ENCODE results near the gene MAST1.

MAST1 gene

DNA sequence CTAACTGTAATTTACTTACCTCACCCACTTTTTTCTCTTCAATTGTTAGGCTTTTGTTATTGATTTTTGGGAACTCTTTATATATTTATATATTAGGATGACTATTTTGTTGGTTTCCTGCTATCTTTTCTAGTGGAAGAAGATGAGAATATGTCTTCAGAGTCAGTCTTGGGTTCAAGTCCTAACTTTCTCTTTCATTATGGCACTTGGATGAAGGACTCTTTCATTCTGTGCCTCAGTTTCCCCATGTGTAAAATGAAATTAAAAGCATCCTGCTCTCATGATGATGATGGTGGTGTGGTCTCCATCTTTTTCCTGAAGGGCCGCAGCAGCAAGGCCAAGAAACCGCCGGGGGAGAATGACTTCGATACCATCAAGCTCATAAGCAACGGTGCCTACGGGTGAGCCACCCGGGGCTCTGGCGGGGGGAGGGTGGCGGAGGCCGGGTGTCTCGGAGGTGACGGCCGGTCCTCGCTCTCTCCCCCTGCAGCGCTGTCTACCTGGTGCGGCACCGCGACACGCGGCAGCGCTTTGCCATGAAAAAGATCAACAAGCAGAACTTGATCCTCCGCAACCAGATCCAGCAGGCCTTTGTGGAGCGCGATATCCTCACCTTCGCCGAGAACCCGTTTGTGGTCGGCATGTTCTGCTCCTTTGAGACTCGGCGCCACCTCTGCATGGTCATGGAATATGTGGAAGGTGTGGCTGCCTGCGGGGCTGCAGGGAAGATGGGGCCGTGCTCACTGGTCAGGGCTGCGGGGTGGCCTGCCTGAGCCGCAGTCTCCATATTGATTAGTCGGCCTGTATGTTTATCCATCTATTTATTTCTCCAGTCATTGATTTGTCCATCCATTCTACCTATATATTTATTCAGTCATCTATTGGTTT lies 20.0 kb downstream of the MAST1 start:
- no peak for DNase-seq (ENCODE audit: low read depth)
- TF ChIP-seq, protein P1, sequence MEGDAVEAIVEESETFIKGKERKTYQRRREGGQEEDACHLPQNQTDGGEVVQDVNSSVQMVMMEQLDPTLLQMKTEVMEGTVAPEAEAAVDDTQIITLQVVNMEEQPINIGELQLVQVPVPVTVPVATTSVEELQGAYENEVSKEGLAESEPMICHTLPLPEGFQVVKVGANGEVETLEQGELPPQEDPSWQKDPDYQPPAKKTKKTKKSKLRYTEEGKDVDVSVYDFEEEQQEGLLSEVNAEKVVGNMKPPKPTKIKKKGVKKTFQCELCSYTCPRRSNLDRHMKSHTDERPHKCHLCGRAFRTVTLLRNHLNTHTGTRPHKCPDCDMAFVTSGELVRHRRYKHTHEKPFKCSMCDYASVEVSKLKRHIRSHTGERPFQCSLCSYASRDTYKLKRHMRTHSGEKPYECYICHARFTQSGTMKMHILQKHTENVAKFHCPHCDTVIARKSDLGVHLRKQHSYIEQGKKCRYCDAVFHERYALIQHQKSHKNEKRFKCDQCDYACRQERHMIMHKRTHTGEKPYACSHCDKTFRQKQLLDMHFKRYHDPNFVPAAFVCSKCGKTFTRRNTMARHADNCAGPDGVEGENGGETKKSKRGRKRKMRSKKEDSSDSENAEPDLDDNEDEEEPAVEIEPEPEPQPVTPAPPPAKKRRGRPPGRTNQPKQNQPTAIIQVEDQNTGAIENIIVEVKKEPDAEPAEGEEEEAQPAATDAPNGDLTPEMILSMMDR (conservative IDR thresholded peaks at IDR 0.05; ENCODE audit: control insufficient read depth, insufficient read depth, low read depth, low read length): no peak
- no peak overlapping the region for H3K4me3 ChIP-seq (ENCODE audit: control insufficient read depth, low read depth, low read length)

DNA sequence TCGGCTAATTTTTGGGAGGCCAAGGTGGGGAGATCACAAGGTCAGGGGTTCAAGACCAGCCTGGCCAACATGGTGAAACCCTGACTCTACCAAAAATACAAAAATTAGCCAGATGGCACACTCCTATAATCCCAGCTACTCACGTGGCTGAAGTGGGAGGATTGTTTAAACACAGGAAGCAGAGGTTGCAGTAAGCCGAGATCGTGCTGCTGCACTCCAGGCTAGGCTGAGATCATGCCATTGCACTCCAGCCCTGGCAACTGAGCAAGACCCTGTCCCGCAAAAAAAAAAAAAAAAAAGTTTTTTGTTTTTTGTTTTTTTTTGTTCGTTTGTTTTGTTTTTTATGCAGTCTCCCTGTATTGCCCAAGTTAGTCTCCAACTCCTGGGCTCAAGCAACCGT lies 21.2 kb downstream of the MAST1 start:
- DNase-seq (ENCODE audit: low read depth): no peak
- no peak overlapping the region for H3K4me3 ChIP-seq (ENCODE audit: control insufficient read depth, low read depth, low read length)
- TF ChIP-seq, protein P1 (conservative IDR thresholded peaks at IDR 0.05; ENCODE audit: control insufficient read depth, insufficient read depth, low read depth, low read length): no peak

GRCh38 chr19:12864143-12864542 lies 25.8 kb downstream of the MAST1 start:
- no peak for DNase-seq (ENCODE audit: low read depth)
- TF ChIP-seq, protein P1 (conservative IDR thresholded peaks at IDR 0.05; ENCODE audit: control insufficient read depth, insufficient read depth, low read depth, low read length): no peak
- H3K4me3 ChIP-seq (ENCODE audit: control insufficient read depth, low read depth, low read length): no peak overlapping the region

- TF ChIP-seq, protein P1 (conservative IDR thresholded peaks at IDR 0.05; ENCODE audit: control insufficient read depth, insufficient read depth, low read depth, low read length): no peak
- H3K4me3 ChIP-seq (ENCODE audit: control insufficient read depth, low read depth, low read length): no peak overlapping the region
- DNase-seq (ENCODE audit: low read depth): no peak
Measured at GRCh38 chr19:12864721-12865715, 26.7 kb downstream of the MAST1 start.

DNA sequence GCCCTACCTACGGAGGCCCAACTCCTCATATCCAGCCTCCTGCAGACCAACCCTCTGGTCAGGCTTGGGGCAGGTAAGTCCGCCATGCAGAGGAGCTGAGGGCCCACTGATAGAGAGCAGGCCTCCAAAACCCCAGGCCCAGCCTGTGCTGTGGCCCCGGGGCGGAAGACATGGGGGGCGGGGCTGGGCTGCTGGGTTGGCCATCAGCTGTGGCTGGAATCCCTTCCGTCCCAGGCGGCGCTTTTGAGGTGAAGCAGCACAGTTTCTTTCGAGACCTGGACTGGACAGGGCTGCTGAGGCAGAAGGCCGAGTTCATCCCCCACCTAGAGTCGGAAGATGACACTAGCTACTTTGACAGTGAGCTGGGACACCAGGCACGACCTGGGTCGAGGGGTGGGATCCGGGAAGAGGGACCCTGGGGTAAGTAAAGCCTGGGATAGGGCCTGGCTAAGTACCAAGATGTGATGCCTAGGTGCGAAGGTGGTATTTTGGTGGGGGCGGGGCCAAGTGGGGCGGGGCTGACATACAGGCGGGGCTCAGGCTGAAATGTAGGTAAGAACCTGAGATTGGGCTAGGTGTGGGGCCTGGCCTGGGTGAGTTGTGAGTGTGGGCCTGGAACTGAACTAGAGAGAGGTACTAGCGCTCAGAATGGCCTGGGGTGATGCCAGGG lies 27.6 kb downstream of the MAST1 start:
- no peak overlapping the region for H3K4me3 ChIP-seq (ENCODE audit: control insufficient read depth, low read depth, low read length)
- DNase-seq (ENCODE audit: low read depth): no peak
- TF ChIP-seq, protein P1 (conservative IDR thresholded peaks at IDR 0.05; ENCODE audit: control insufficient read depth, insufficient read depth, low read depth, low read length): no peak

Data from fibroblast of mammary gland (primary cell).